RWPE1 (cell line): Measurements from ENCODE around the gene CNOT8.

Experiments used
- CTCF ChIA-PET: fragments of 350-600 bp; sonication (Branson Sonifier 250); formaldehyde crosslinking; extraction: SDS; loops from one replicate; lab custom pipeline; 2021; lab: Yijun Ruan, JAX
- POLR2A ChIA-PET: fragments of 400-600 bp; formaldehyde crosslinking; extraction: SDS; loops from one replicate; lab custom pipeline; 2020; ENCODE audit warnings: antibody characterized with exemption; ENCODE audit not compliant: low non-redundant PET; lab: Yijun Ruan, JAX
- DNase-seq: peaks from one replicate; pipeline ENCODE4 v3.0.0; 2012; ENCODE audit warnings: low spot score
- H3K27ac ChIP-seq: fragments of 450-650 bp; 2 replicates; pipeline ENCODE4 v1.5.1; 2017
- TF ChIP-seq, protein P1 (sequence below): fragments of 450-650 bp; conservative IDR thresholded peaks from 2 replicates; pipeline ENCODE4 v1.5.1; 2017; ENCODE audit warnings: low read depth, mild to moderate bottlenecking

Gene CNOT8

GRCh38 chr5:154893381-154893780 is 35.0 kb downstream of the CNOT8 start:
- no peak for DNase-seq
- H3K27ac ChIP-seq: no peak overlapping the region
- CTCF ChIA-PET: interaction anchor here (0.6 to 1.1 kb wide), 2 partner anchors 9 to 168 kb away, joined by 3 to 6 read pairs; no protein-coding TSS in a partner anchor
- POLR2A ChIA-PET: no interaction called here
- TF ChIP-seq, protein P1, sequence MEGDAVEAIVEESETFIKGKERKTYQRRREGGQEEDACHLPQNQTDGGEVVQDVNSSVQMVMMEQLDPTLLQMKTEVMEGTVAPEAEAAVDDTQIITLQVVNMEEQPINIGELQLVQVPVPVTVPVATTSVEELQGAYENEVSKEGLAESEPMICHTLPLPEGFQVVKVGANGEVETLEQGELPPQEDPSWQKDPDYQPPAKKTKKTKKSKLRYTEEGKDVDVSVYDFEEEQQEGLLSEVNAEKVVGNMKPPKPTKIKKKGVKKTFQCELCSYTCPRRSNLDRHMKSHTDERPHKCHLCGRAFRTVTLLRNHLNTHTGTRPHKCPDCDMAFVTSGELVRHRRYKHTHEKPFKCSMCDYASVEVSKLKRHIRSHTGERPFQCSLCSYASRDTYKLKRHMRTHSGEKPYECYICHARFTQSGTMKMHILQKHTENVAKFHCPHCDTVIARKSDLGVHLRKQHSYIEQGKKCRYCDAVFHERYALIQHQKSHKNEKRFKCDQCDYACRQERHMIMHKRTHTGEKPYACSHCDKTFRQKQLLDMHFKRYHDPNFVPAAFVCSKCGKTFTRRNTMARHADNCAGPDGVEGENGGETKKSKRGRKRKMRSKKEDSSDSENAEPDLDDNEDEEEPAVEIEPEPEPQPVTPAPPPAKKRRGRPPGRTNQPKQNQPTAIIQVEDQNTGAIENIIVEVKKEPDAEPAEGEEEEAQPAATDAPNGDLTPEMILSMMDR: no peak

- TF ChIP-seq, protein P1: no peak
- ChIA-PET CTCF (interaction anchor here (0.6 to 0.7 kb wide), 4 partner anchors 17 to 272 kb away, joined by 3 to 7 read pairs (median 4); no protein-coding TSS in a partner anchor), POLR2A (no interaction called here)
- DNase-seq: no peak
- H3K27ac ChIP-seq: no peak overlapping the region
Observed at GRCh38 chr5:154895606-154896561, 37.5 kb downstream of the CNOT8 start.

DNA sequence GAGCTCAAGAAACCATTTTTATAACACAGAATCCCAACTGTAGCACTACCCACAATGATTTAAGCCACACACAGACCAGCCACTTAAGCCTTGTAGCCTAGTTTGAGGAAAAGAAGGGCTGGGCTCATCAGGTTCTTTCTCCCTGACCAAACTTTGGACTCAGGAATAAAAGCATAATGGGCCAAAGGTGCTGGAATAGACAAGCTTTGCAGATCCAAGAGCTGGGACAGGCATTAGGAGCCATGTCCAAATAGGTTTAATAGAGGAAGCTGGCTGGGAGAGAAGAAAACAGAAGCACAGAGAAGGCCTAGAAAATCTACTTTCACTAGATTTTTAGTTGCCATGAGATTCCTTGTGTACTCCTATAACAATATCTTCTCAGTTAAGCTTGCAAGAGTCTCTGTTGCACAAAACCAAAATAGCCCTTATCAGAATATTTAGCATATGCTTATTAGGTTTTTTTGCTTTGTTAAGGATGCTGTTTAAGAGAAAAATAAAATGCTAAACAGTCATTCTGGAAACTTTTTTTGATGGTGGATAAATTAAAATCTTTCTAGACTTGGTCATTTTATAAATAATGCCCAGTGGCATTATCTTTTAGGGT is 38.2 kb downstream of the CNOT8 start:
- CTCF ChIA-PET: interaction anchor here (0.6 kb wide), 1 partner anchor 273 kb away, joined by 3 read pairs; no protein-coding TSS in a partner anchor
- TF ChIP-seq, protein P1: no peak
- no peak for DNase-seq
- POLR2A ChIA-PET: no interaction called here
- H3K27ac ChIP-seq: no peak overlapping the region

DNA sequence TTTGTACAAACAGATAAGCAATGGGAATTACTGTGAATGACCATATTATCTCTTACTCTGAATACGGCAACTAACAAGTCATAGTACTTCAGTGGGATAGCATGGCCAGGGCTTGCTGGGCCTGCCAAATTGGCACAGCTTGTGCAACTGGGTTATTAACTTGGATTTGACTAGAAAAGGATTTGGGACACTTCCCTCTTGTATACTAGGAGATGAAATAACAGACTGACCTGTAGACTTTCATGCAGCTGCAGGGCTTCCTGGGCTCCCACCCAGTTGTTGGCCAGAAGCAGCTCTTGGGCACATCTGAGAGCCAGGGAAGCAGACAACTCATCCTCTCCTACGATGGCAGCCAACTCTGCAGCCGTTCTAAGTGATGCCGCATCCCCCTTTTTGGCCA is 39.8 kb downstream of the CNOT8 start:
- CTCF ChIA-PET: no interaction called here
- POLR2A ChIA-PET: no interaction called here
- TF ChIP-seq, protein P1: no peak
- DNase-seq: no peak
- no peak overlapping the region for H3K27ac ChIP-seq

DNA sequence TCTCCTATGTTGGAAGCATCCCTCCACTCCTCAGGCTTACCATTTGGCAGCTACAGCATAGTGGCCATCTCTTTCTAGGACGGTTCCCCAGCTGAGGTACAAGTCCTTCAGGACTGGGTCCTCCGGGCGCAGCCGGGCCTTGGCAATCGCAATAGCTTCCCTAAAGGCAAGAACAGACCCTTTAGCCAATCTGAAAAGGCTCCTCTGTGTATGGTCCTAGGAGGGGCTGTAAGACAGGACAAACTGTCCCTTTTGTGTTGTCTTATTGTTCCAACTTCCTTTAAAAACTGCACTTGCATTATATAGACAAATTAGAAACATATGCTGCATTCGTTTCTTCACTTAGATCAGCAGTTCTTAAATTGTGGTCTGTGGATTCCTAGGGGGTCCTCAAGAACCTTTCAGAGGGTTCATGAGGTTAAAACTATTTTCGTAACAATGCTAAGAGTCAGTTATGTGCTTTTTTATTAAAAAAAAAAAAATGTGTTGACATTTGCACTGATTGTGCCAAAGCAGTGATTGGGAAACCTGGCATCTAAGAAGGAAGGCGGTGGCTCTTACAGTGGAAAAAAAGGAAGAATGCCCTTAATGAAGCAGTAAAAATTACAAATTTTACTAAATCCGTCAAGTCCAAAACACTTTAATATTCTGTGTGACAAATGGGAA is 40.9 kb downstream of the CNOT8 start:
- ChIA-PET CTCF (no interaction called here), POLR2A (no interaction called here)
- TF ChIP-seq, protein P1: no peak
- no peak for DNase-seq
- no peak overlapping the region for H3K27ac ChIP-seq

DNA sequence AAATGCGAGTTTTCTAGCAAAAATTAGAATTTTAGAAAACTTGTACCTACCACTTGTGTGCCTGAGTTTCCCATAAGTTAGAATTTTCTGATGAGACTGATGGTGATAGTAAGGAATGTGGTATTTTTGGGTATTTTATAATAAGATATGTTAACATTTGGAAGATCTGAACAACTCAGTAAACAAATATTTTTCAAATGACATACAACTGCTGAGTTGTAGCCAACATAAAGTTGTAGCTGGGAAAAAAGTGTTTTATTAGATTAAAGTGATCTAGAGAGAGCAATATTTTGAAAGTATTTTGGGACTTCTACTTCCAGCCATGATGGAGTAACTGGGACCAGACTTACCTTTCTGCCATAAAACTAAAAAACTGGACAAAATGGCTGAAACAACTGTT is 41.6 kb downstream of the CNOT8 start:
- CTCF ChIA-PET: no interaction called here
- POLR2A ChIA-PET: no interaction called here
- TF ChIP-seq, protein P1: no peak
- DNase-seq: no peak
- H3K27ac ChIP-seq: no peak overlapping the region
